ENCODE measurements around the gene ZSCAN10. TPM values are rescaled to one million over a fixed set of nuclear protein-coding genes. Genes with fewer than 3 reads are reported as not detected.
A peak's percentile ranks its signal among the peaks of the same experiment; 100 is the strongest.

The ZSCAN10 gene
- total RNA-seq, 5 donors from 2014 or later (not counting 1 experiment from before 2014, with no cell fraction given): 0.19 to 0.64 (median 0.39) TPM; not detected in 1

DNA sequence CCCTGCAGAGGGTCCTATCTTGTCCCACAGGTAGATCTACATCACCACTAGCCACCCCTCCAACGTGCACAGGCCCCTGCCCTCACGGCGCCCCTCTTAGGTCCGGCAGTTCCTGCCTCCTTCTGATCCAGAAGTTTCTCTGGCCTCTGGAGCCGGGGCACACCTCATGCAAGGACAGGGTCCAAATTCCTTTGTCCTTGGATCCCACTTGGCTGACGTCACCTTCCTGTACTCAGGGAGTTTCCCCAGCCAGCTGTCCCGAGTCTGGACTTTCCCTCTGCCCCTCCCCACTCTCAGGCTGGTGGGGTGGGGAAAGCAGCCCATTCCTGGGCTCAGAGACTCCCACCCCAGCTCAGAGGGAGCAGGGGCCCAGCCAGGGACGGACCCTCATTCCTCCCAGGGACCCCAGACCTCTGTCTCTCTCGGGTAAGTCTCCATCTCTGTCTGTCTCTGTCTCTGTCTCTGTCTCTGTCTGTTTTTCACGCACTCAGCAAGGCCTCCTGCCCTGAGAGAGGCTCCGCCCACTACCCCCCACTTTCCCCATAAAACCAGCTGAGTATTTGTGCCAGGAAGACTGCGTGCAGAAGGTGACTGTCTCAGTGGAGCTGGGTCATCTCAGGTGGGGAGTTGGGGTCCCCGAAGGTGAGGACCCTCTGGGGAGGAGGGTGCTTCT, 33.9 kb downstream of the ZSCAN10 start, which contains the start of gene IL32:
Gene IL32 (plus strand): TSS at position 572 of the 673 bp plus-strand sequence. CDS start 172 bp downstream, outside the sequence.
- Histone ChIP-seq H3K9me3 (no peaks in the 10 kb centered on the region), H3K4me1 (ENCODE audit: control insufficient read depth in 1 of 2, extremely low read depth in 1 of 2, insufficient read depth in 2 of 2, low read length in 2 of 2) (peaks cover 11 to 59% of the 10 kb centered on the region in 2 experiments), H3K36me3 (ENCODE audit: control insufficient read depth in 2 of 2, extremely low read depth in 1 of 2, insufficient read depth in 1 of 2, low read length in 1 of 2) (peaks cover 3 to 26% of the 10 kb centered on the region in 2 donors), H3K27me3 (replicated peaks in 1 of 2; ENCODE audit: control insufficient read depth in 2 of 2, extremely low read depth in 1 of 2, insufficient read depth in 2 of 2, low read length in 1 of 2) (no peaks in the 10 kb centered on the region), H3K4me3 (ENCODE audit: control insufficient read depth in 1 of 2, extremely low read depth in 1 of 2, low read length in 1 of 2) (peak within 1 kb of the TSS; percentile 94 to 97), H3K27ac (ENCODE audit: low read length) (peak within 1 kb of the TSS; percentile 99)
- ChIA-PET CTCF (interaction anchor here in 1 of 2 donors (0.6 to 1.8 kb wide), 4 partner anchors 10 to 68 kb away, joined by 3 to 5 read pairs (median 4); no protein-coding TSS in a partner anchor), POLR2A (interaction anchor here in 1 of 2 donors (0.6 kb wide), 1 partner anchor 63 kb away, joined by 4 read pairs; no protein-coding TSS in a partner anchor)
- DNase-seq (peak in 30 of 35 experiments; percentile 42 to 86 (median 60)), ATAC-seq (replicated peaks in 1 of 4) (peak; percentile 60 to 64 (median 60))
- H3K9me3 Mint-ChIP-seq: no peaks in the 10 kb centered on the region
- H3K27ac Mint-ChIP-seq: peak within 1 kb of the TSS; percentile 96 to 100
- peak within 1 kb of the TSS; percentile 96 to 100 (median 97) for H3K4me3 Mint-ChIP-seq
- peaks cover 57 to 71% (median 64%) of the 10 kb centered on the region in 3 donors for H3K4me1 Mint-ChIP-seq
- H3K36me3 Mint-ChIP-seq: peaks cover 31% of the 10 kb centered on the region
- WGBS (ENCODE audit: insufficient coverage): 32% methylated on average over 5 of the region's 13 CpGs
- no peaks in the 10 kb centered on the region for H3K27me3 Mint-ChIP-seq

DNA sequence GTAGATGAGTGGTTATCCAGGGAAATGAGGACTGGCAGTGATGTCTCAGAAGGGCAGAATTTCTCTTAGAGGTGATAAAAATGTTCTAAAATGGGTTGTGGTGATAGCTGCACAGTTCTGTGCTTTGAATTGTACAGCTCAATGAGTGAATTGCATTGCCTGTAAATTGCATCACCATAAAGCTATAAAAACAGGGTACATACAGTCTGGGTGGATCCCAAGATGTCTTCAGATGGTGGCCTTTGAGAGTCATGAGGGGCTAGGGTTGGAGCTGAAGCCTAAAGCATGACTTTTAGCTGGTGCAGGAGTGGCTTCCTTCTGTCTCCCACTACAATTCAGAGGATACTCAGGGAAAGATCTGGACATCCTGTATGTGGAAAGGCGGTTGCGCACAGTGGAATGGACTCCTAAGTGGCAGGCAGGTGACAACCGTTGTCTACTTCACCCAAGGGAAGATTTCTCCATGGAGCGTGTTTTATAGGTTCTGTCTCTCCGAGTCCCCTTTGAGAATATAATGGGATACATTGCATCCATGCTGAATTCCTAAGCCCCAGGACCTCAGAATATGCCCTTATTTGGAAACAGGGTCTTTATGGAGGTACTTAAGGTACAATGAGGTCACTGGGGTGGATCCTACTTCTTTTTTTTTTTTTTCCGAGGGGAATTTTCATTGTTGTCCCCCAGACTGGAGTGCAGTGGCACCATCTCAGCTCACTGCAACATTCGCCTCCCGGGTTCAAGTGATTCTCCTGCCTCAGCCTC, 35.3 kb downstream of the ZSCAN10 start:
- no peaks in the 10 kb centered on the region for H3K9me3 ChIP-seq
- Mint-ChIP-seq H3K27ac (peak overlapping the region; percentile 96 to 100), H3K4me3 (peak overlapping the region; percentile 54 to 97 (median 96)), H3K9me3 (no peaks in the 10 kb centered on the region), H3K36me3 (peaks cover 21% of the 10 kb centered on the region), H3K27me3 (no peaks in the 10 kb centered on the region), H3K4me1 (peaks cover 49 to 67% (median 59%) of the 10 kb centered on the region in 3 donors)
- 100% methylated on average over 2 of the region's 8 CpGs for WGBS (ENCODE audit: insufficient coverage)
- no peak for DNase-seq
- POLR2A ChIA-PET: no interaction called here
- no peaks in the 10 kb centered on the region for H3K27me3 ChIP-seq (replicated peaks in 1 of 2; ENCODE audit: control insufficient read depth in 2 of 2, extremely low read depth in 1 of 2, insufficient read depth in 2 of 2, low read length in 1 of 2)
- peak overlapping the region; percentile 99 for H3K27ac ChIP-seq (ENCODE audit: low read length)
- no peak for ATAC-seq (replicated peaks in 1 of 4)
- CTCF ChIA-PET: interaction anchor here (0.6 to 1.8 kb wide), 6 partner anchors 11 to 564 kb away, joined by 3 to 11 read pairs (median 6); partner anchors contain the start of gene ZNF213 (in 1 of the 2)
- H3K4me1 ChIP-seq (ENCODE audit: control insufficient read depth in 1 of 2, extremely low read depth in 1 of 2, insufficient read depth in 2 of 2, low read length in 2 of 2): peaks cover 16 to 54% of the 10 kb centered on the region in 2 experiments
- H3K4me3 ChIP-seq (ENCODE audit: control insufficient read depth in 1 of 2, extremely low read depth in 1 of 2, low read length in 1 of 2): no peak overlapping the region
- peaks cover 3 to 14% of the 10 kb centered on the region in 2 donors for H3K36me3 ChIP-seq (ENCODE audit: control insufficient read depth in 2 of 2, extremely low read depth in 1 of 2, insufficient read depth in 1 of 2, low read length in 1 of 2)

GRCh38 chr16:3062553-3062952, 36.5 kb downstream of the ZSCAN10 start:
- DNase-seq (no peak), ATAC-seq (replicated peaks in 1 of 4) (no peak)
- Mint-ChIP-seq H3K9me3 (no peaks in the 10 kb centered on the region), H3K4me1 (peaks cover 39 to 60% (median 49%) of the 10 kb centered on the region in 3 donors), H3K27me3 (no peaks in the 10 kb centered on the region), H3K27ac (peak overlapping the region; percentile 35 to 75), H3K4me3 (peak overlapping the region in 1 of 3 donors; percentile 97), H3K36me3 (peaks cover 10% of the 10 kb centered on the region)
- ChIA-PET POLR2A (no interaction called here), CTCF (interaction anchor here in 1 of 2 donors (1.8 to 1.9 kb wide), 2 partner anchors 15 to 67 kb away, joined by 4 to 6 read pairs; no protein-coding TSS in a partner anchor)
- Histone ChIP-seq H3K4me3 (ENCODE audit: control insufficient read depth in 1 of 2, extremely low read depth in 1 of 2, low read length in 1 of 2) (no peak overlapping the region), H3K27ac (ENCODE audit: low read length) (no peak overlapping the region), H3K27me3 (replicated peaks in 1 of 2; ENCODE audit: control insufficient read depth in 2 of 2, extremely low read depth in 1 of 2, insufficient read depth in 2 of 2, low read length in 1 of 2) (no peaks in the 10 kb centered on the region), H3K9me3 (no peaks in the 10 kb centered on the region), H3K4me1 (ENCODE audit: control insufficient read depth in 1 of 2, extremely low read depth in 1 of 2, insufficient read depth in 2 of 2, low read length in 2 of 2) (peaks cover 7 to 50% of the 10 kb centered on the region in 2 experiments), H3K36me3 (ENCODE audit: control insufficient read depth in 2 of 2, extremely low read depth in 1 of 2, insufficient read depth in 1 of 2, low read length in 1 of 2) (peaks cover 0 to 2% of the 10 kb centered on the region in 2 donors)
- no CpG with 5 or more reads among the region's 6 CpGs for WGBS (ENCODE audit: insufficient coverage)

- peak overlapping the region; percentile 12 for H3K27ac ChIP-seq (ENCODE audit: low read length)
- H3K9me3 Mint-ChIP-seq: no peaks in the 10 kb centered on the region
- H3K4me3 Mint-ChIP-seq: peak overlapping the region; percentile 78 to 88 (median 82)
- no peaks in the 10 kb centered on the region for H3K27me3 ChIP-seq (replicated peaks in 1 of 2; ENCODE audit: control insufficient read depth in 2 of 2, extremely low read depth in 1 of 2, insufficient read depth in 2 of 2, low read length in 1 of 2)
- peaks cover 1% of the 10 kb centered on the region for H3K36me3 Mint-ChIP-seq
- ATAC-seq (replicated peaks in 1 of 4) (no peak), DNase-seq (no peak)
- H3K9me3 ChIP-seq: no peaks in the 10 kb centered on the region
- peak overlapping the region; percentile 91 to 93 for H3K27ac Mint-ChIP-seq
- ChIA-PET POLR2A (no interaction called here), CTCF (interaction anchor here (0.6 to 2.9 kb wide), 4 partner anchors 68 to 773 kb away, joined by 3 to 39 read pairs (median 10); partner anchors contain the start of gene ZNF213 (in 1 of the 2))
- H3K4me1 ChIP-seq (ENCODE audit: control insufficient read depth in 1 of 2, extremely low read depth in 1 of 2, insufficient read depth in 2 of 2, low read length in 2 of 2): peaks cover 7 to 63% of the 10 kb centered on the region in 2 experiments
- peaks cover 44 to 68% (median 49%) of the 10 kb centered on the region in 3 donors for H3K4me1 Mint-ChIP-seq
- no peaks in the 10 kb centered on the region for H3K27me3 Mint-ChIP-seq
- no peak overlapping the region for H3K4me3 ChIP-seq (ENCODE audit: control insufficient read depth in 1 of 2, extremely low read depth in 1 of 2, low read length in 1 of 2)
- peaks cover 2% of the 10 kb centered on the region in 2 donors for H3K36me3 ChIP-seq (ENCODE audit: control insufficient read depth in 2 of 2, extremely low read depth in 1 of 2, insufficient read depth in 1 of 2, low read length in 1 of 2)
- WGBS (ENCODE audit: insufficient coverage): 100% methylated on average over 2 of the region's 14 CpGs
Observed at GRCh38 chr16:3060339-3061127, 38.6 kb downstream of the ZSCAN10 start.

DNA sequence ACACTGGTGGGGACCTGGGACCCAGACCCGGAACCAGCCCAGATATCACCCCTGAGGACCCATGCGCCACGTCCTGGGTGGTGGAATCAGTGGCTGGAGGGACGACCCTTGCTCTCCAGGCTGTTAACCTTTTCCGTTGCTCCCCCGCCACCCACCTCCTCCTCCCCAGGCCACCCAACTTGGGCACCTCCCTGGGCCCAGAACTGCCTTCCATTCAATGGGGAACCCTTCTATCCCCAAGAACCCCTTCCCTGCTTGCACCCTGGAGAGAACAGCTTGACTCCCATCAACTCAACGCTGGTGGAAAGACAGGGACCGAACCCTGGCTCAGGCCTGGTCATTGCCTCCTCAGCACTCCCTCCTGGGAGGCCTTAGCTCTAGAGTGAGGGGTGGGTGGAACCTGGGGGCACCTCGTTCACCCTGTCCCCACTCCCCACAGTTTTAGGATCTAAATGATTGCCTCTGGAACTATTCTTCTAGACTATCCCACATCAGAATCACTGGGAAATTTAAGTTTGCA, 39.3 kb downstream of the ZSCAN10 start:
- Mint-ChIP-seq H3K36me3 (peaks cover 5% of the 10 kb centered on the region), H3K9me3 (no peaks in the 10 kb centered on the region), H3K27me3 (no peaks in the 10 kb centered on the region), H3K4me1 (peaks cover 46 to 68% (median 54%) of the 10 kb centered on the region in 3 donors), H3K27ac (peak overlapping the region; percentile 91 to 93), H3K4me3 (peak overlapping the region; percentile 78 to 88 (median 82))
- H3K9me3 ChIP-seq: no peaks in the 10 kb centered on the region
- H3K4me1 ChIP-seq (ENCODE audit: control insufficient read depth in 1 of 2, extremely low read depth in 1 of 2, insufficient read depth in 2 of 2, low read length in 2 of 2): peaks cover 12 to 63% of the 10 kb centered on the region in 2 experiments
- WGBS (ENCODE audit: insufficient coverage): 28% methylated on average over 2 of the region's 9 CpGs
- no peaks in the 10 kb centered on the region for H3K27me3 ChIP-seq (replicated peaks in 1 of 2; ENCODE audit: control insufficient read depth in 2 of 2, extremely low read depth in 1 of 2, insufficient read depth in 2 of 2, low read length in 1 of 2)
- peaks cover 3 to 5% of the 10 kb centered on the region in 2 donors for H3K36me3 ChIP-seq (ENCODE audit: control insufficient read depth in 2 of 2, extremely low read depth in 1 of 2, insufficient read depth in 1 of 2, low read length in 1 of 2)
- ChIA-PET CTCF (interaction anchor here (0.6 to 2.9 kb wide), 7 partner anchors 16 to 75 kb away, joined by 3 to 39 read pairs (median 4); partner anchors contain the start of gene ZNF213 (in 1 of the 2)), POLR2A (interaction anchor here in 1 of 2 donors (0.5 kb wide), 1 partner anchor 42 kb away, joined by 6 read pairs; no protein-coding TSS in a partner anchor)
- H3K4me3 ChIP-seq (ENCODE audit: control insufficient read depth in 1 of 2, extremely low read depth in 1 of 2, low read length in 1 of 2): peak overlapping the region; percentile 61 to 91
- no peak for ATAC-seq (replicated peaks in 1 of 4)
- peak overlapping the region; percentile 73 for H3K27ac ChIP-seq (ENCODE audit: low read length)
- no peak for DNase-seq
